HEK293T (cell line): ENCODE data around the gene CYTL1.

Experiments
- CTCF ChIA-PET: fragments of 350-600 bp; formaldehyde crosslinking; extraction: SDS; loops from one replicate; lab custom pipeline; 2021; ENCODE audit warnings: antibody characterized with exemption, inconsistent platforms; lab: Yijun Ruan, JAX
- POLR2A ChIA-PET: fragments of 350-600 bp; formaldehyde crosslinking; extraction: SDS; loops from one replicate; lab custom pipeline; 2020; ENCODE audit warnings: antibody characterized with exemption, inconsistent platforms; lab: Yijun Ruan, JAX
- DNase-seq: peaks from one replicate; pipeline ENCODE4 v3.0.0; 2012; ENCODE audit warnings: mixed read lengths; ENCODE audit errors: extremely low spot score
- ARNT ChIP-seq: fragments of 450-650 bp; IDR thresholded peaks from 2 replicates; pipeline ENCODE4 v1.6.1; 2017; ENCODE audit warnings: mild to moderate bottlenecking
- BHLHE40 ChIP-seq: fragments of 450-650 bp; IDR thresholded peaks from 2 replicates; pipeline ENCODE4 v1.6.1; 2016; ENCODE audit warnings: mild to moderate bottlenecking, moderate library complexity, borderline replicate concordance
- CTBP1 ChIP-seq: fragments of 450-650 bp; IDR thresholded peaks from 2 replicates; pipeline ENCODE4 v1.6.1; 2016; ENCODE audit warnings: borderline replicate concordance
- ELF4 ChIP-seq: fragments of 450-650 bp; IDR thresholded peaks from 2 replicates; pipeline ENCODE4 v1.6.1; 2017; ENCODE audit warnings: antibody characterized with exemption
- FOXA1 ChIP-seq: fragments of 450-650 bp; IDR thresholded peaks from 2 replicates; pipeline ENCODE4 v1.6.1; 2016; ENCODE audit warnings: mild to moderate bottlenecking
- FOXK2 ChIP-seq: fragments of 450-650 bp; IDR thresholded peaks from 2 replicates; pipeline ENCODE4 v1.6.1; 2016; ENCODE audit warnings: mild to moderate bottlenecking
- FOXM1 ChIP-seq: fragments of 450-650 bp; IDR thresholded peaks from 2 replicates; pipeline ENCODE4 v1.6.1; 2017; ENCODE audit warnings: mild to moderate bottlenecking, borderline replicate concordance
- HDGF ChIP-seq: fragments of 450-650 bp; IDR thresholded peaks from 2 replicates; pipeline ENCODE4 v1.6.1; 2017; ENCODE audit warnings: antibody characterized with exemption, borderline replicate concordance
- L3MBTL2 ChIP-seq: fragments of 450-650 bp; conservative IDR thresholded peaks from 2 replicates; pipeline ENCODE4 v1.6.1; 2016; ENCODE audit warnings: mild to moderate bottlenecking
- LEF1 ChIP-seq: fragments of 450-650 bp; IDR thresholded peaks from 2 replicates; pipeline ENCODE4 v1.6.1; 2017; ENCODE audit warnings: mild to moderate bottlenecking, borderline replicate concordance
- NFRKB ChIP-seq: fragments of 450-650 bp; IDR thresholded peaks from 2 replicates; pipeline ENCODE4 v1.6.1; 2016; ENCODE audit warnings: mild to moderate bottlenecking, moderate library complexity
- PKNOX1 ChIP-seq: fragments of 450-650 bp; IDR thresholded peaks from 2 replicates; pipeline ENCODE4 v1.6.1; 2016
- SP1 ChIP-seq: fragments of 450-650 bp; IDR thresholded peaks from 2 replicates; pipeline ENCODE4 v1.6.1; 2017
- SUZ12 ChIP-seq: fragments of 450-650 bp; IDR thresholded peaks from 2 replicates; pipeline ENCODE4 v1.6.1; 2016; ENCODE audit warnings: mild to moderate bottlenecking
- TARDBP ChIP-seq: fragments of 450-650 bp; IDR thresholded peaks from 2 replicates; pipeline ENCODE4 v1.6.1; 2016
- ZNF384 ChIP-seq: fragments of 450-650 bp; IDR thresholded peaks from 2 replicates; pipeline ENCODE4 v1.6.1; 2016

Gene CYTL1

DNA sequence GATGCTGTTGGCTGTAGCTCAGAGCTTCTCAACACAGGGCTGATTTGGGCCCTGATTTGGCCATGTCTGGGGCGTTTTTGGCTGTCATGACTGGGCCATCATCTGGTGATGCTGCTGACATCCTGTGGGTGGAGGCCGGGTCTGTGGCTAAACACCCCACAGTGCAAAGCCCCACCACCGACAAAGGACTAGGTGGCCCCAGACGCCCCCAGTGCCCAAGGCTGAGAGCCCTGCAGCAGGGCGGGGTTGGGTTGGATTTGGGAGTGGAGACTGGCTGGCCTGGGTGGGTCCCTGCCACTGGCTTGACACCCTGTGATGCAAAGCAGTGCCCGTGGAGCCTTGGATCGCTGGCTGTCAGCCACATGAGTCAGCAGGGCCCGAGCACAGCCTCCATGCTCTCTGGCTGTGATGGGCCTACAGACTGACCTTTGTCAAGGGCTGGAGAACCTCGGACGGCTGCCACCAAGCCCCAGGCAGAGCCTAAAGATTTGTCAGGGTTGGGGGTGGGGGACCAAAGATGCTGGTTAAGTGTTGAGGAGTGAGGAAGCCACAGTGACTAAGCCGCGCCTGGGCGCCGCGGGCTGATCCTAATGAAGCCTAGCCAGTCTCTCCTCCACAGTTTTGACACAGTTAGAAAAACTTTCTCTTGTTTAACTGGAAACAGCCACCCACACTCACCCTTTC, 28.3 kb downstream of the CYTL1 start:
- POLR2A ChIA-PET, result no interaction called here
- CTCF ChIA-PET, result no interaction called here
- no peak for DNase-seq
- no peak for TF ChIP-seq TARDBP
- TF ChIP-seq FOXK2, result no peak
- no peak for TF ChIP-seq ZNF384
- no peak for TF ChIP-seq CTBP1
- TF ChIP-seq NFRKB, result no peak
- TF ChIP-seq SP1, result no peak
- no peak for TF ChIP-seq HDGF
- TF ChIP-seq L3MBTL2, result no peak
- no peak for TF ChIP-seq FOXA1
- no peak for TF ChIP-seq PKNOX1
- TF ChIP-seq ELF4, result no peak
- no peak for TF ChIP-seq LEF1

DNA sequence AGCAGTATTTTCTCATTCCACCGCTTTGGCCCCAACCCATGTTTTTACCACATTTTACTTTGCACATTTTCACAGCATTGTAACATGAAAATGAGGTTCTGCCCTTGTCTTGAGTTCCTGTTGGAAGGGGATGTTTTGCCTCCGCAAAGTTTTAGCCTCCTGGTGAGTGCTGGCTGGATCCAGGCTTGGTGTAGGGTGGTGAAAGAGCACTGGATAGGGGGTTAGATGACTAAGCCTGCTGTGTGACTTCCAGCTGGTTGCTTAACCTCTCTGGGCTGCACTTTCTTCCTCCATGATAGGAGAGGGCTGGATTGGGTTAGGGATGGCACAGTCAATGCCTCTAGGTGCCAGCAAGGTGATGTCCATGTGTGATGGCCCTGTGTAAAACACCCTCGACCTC, 28.9 kb downstream of the CYTL1 start:
- no peak for DNase-seq
- TF ChIP-seq ARNT (no peak), FOXK2 (no peak), SP1 (no peak), ELF4 (no peak), NFRKB (no peak), L3MBTL2 (no peak), LEF1 (no peak), TARDBP (no peak), BHLHE40 (no peak), SUZ12 (no peak), FOXA1 (no peak), HDGF (no peak), PKNOX1 (no peak), CTBP1 (no peak), FOXM1 (no peak), ZNF384 (no peak)
- ChIA-PET CTCF (no interaction called here), POLR2A (no interaction called here)

- ChIA-PET POLR2A (no interaction called here), CTCF (no interaction called here)
Measured at GRCh38 chr4:4989083-4989622, 30.1 kb downstream of the CYTL1 start.

DNA sequence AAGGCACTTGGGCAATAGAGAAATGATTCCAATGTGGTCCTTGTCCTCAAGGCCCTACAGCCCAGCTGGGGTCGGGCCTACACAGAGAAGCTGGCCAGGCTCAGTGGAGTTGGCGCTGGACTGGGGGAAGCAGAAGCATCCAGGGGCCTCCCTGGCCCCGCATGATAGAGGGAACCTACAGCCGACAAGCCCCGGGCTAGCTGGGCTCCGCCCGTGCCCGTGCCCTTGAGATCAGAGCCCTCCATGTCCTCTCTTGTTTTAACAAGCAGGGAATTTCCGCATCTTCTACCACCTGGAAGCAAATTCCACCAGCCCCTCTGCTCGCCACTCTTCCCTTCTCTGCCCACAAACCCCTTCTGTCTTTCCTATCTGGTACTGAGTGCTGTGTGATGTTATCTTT, 31.6 kb downstream of the CYTL1 start:
- ChIA-PET POLR2A (no interaction called here), CTCF (no interaction called here)
- DNase-seq, result no peak
- TF ChIP-seq ELF4 (no peak), TARDBP (no peak), PKNOX1 (no peak), CTBP1 (no peak)

More at GRCh38 chr4:4989083-4989622, 30.1 kb downstream of the CYTL1 start:
- DNase-seq, result no peak
- TF ChIP-seq FOXA1 (no peak), NFRKB (no peak), ZNF384 (no peak), LEF1 (no peak), SUZ12 (no peak), HDGF (no peak), FOXM1 (no peak), ELF4 (no peak), BHLHE40 (no peak), TARDBP (no peak)

DNA sequence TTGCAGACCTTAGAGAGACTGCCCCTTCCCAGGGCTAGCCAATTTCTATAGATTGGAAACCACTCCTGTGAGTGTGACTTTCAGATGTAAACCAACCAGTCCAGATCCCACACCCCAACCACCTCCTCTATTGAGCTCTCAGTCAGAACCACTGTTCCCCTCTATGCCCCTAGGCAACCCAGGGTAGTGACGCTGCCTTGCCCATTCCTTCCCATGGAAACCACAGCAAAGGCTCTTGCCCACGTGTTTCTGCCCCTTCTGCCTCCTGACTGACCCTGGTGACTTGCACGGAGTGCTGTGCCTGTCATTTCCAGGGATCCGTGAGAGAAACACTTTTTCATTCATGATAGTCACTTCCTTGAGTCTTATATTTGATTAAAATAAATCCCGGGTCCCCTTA, 32.4 kb downstream of the CYTL1 start:
- TF ChIP-seq FOXA1 (no peak), L3MBTL2 (no peak)
- ChIA-PET POLR2A (no interaction called here), CTCF (no interaction called here)
- no peak for DNase-seq

DNA sequence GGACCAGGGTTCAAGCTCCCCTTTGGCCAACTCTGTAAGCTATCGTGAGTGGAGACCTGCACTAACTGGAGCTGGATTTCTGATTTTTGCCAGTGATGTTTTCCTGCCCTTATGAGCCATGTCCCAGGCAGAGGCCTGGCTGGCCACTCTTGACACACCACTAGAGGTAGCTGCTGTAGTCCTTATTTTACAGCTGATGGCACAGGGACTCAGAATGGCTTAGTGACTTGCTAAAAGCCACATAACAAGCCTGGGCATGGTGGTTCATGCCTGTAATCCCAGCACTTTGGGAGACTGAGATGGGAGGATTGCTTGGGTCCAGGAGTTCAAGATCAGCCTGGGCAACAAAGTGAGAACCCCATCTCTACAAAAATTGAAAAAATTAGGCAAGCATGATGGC, 33.4 kb downstream of the CYTL1 start:
- DNase-seq, result no peak
- TF ChIP-seq BHLHE40, result no peak
- no peak for TF ChIP-seq SUZ12
- no peak for TF ChIP-seq LEF1
- no peak for TF ChIP-seq FOXK2
- no peak for TF ChIP-seq TARDBP
- no peak for TF ChIP-seq FOXM1
- TF ChIP-seq L3MBTL2, result no peak
- no peak for TF ChIP-seq HDGF
- no peak for TF ChIP-seq ARNT
- TF ChIP-seq CTBP1, result no peak
- TF ChIP-seq ZNF384, result no peak
- no peak for TF ChIP-seq SP1
- no peak for TF ChIP-seq ELF4
- ChIA-PET POLR2A (no interaction called here), CTCF (no interaction called here)

- POLR2A ChIA-PET, result no interaction called here
- DNase-seq, result no peak
- no peak for TF ChIP-seq HDGF
- no peak for TF ChIP-seq ZNF384
- no peak for TF ChIP-seq ARNT
- TF ChIP-seq CTBP1, result no peak
- TF ChIP-seq ELF4, result no peak
- no peak for TF ChIP-seq BHLHE40
- TF ChIP-seq NFRKB, result no peak
- TF ChIP-seq TARDBP, result no peak
- no peak for TF ChIP-seq PKNOX1
- TF ChIP-seq SUZ12, result no peak
- no peak for TF ChIP-seq FOXA1
- TF ChIP-seq SP1, result no peak
- TF ChIP-seq LEF1, result no peak
- no peak for TF ChIP-seq L3MBTL2
- no peak for TF ChIP-seq FOXM1
- TF ChIP-seq FOXK2, result no peak
- CTCF ChIA-PET, result no interaction called here
Measured at GRCh38 chr4:4985036-4985435, 34.2 kb downstream of the CYTL1 start.
